GM23338 (cell line): Measurements from ENCODE around the gene FMO1. TPM values are rescaled to one million over a fixed set of nuclear protein-coding genes. Genes with fewer than 3 reads are reported as not detected.

Experiments used
- ATAC-seq: fragments of 200-7000 bp; cut with Tn5 transposase; 3 replicates; pipeline ENCODE4 v1.9.1; 2020
- DNase-seq: peaks from one replicate; pipeline ENCODE4 v3.0.0-alpha.2; 2015; ENCODE audit warnings: low spot score
- H2AFZ ChIP-seq: fragments of 200-600 bp; sonication (generic); 2 replicates; pipeline ENCODE4 v1.8.0; 2016; ENCODE audit warnings: antibody characterized with exemption, mild to moderate bottlenecking, moderate library complexity
- H3F3A ChIP-seq: fragments of 200-600 bp; sonication (generic); replicated peaks from 2 replicates; pipeline ENCODE4 v1.8.0; 2017; ENCODE audit warnings: antibody characterized with exemption, mixed run types, low read depth
- H3K27ac ChIP-seq: fragments of 200-600 bp; sonication (generic); 2 replicates; pipeline ENCODE4 v1.6.1; 2016; ENCODE audit warnings: low read depth
- H3K27me3 ChIP-seq: fragments of 200-600 bp; sonication (generic); 2 replicates; pipeline ENCODE4 v1.8.0; 2016; ENCODE audit warnings: mild to moderate bottlenecking, mixed run types, moderate library complexity; ENCODE audit not compliant: insufficient read depth
- H3K36me3 ChIP-seq: fragments of 200-600 bp; sonication (generic); 2 replicates; pipeline ENCODE4 v1.8.0; 2016; ENCODE audit warnings: mild to moderate bottlenecking; ENCODE audit not compliant: insufficient read depth
- H3K4me1 ChIP-seq: fragments of 200-600 bp; sonication (generic); 2 replicates; pipeline ENCODE4 v1.8.0; 2016; ENCODE audit warnings: mild to moderate bottlenecking, moderate library complexity; ENCODE audit not compliant: insufficient read depth
- H3K4me2 ChIP-seq: fragments of 200-600 bp; sonication (generic); 2 replicates; pipeline ENCODE4 v1.7.1; 2017; ENCODE audit warnings: mixed run types
- H3K4me3 ChIP-seq: fragments of 200-600 bp; sonication (generic); 2 replicates; pipeline ENCODE4 v1.6.1; 2016; ENCODE audit warnings: mixed run types
- H3K79me2 ChIP-seq: fragments of 200-600 bp; sonication (generic); replicated peaks from 2 replicates; pipeline ENCODE4 v1.8.0; 2017; ENCODE audit warnings: mild to moderate bottlenecking; ENCODE audit not compliant: insufficient read depth
- H3K9me2 ChIP-seq: fragments of 200-600 bp; sonication (generic); 2 replicates; pipeline ENCODE4 v1.8.0; 2017; ENCODE audit not compliant: insufficient read depth
- H4K20me1 ChIP-seq: fragments of 200-600 bp; sonication (generic); replicated peaks from 2 replicates; pipeline ENCODE4 v1.8.0; 2017; ENCODE audit warnings: mild to moderate bottlenecking; ENCODE audit not compliant: insufficient read depth
- H3K27ac Mint-ChIP-seq: 2 replicates; pipeline ENCODE4 v1.8.0; 2020; ENCODE audit warnings: inconsistent platforms, mild to moderate bottlenecking, moderate library complexity, mixed read lengths
- H3K27me3 Mint-ChIP-seq: 3 replicates; pipeline ENCODE4 v1.8.0; 2022; ENCODE audit warnings: low read depth, mild to moderate bottlenecking, moderate library complexity, mixed read lengths, inconsistent platforms; ENCODE audit not compliant: insufficient read depth, poor library complexity
- H3K36me3 Mint-ChIP-seq: 3 replicates; pipeline ENCODE4 v1.8.0; 2021; ENCODE audit warnings: low read depth, mild to moderate bottlenecking, inconsistent platforms, moderate library complexity, mixed read lengths
- H3K4me1 Mint-ChIP-seq: 3 replicates; pipeline ENCODE4 v1.8.0; 2020; ENCODE audit warnings: mild to moderate bottlenecking, inconsistent platforms, mixed read lengths
- H3K4me3 Mint-ChIP-seq: 3 replicates; pipeline ENCODE4 v1.8.0; 2021; ENCODE audit warnings: moderate library complexity, mild to moderate bottlenecking, inconsistent platforms, mixed read lengths
- H3K9me3 Mint-ChIP-seq: 3 replicates; pipeline ENCODE4 v1.8.0; 2020; ENCODE audit warnings: moderate library complexity, mild to moderate bottlenecking, inconsistent platforms, mixed read lengths
- CREB1 ChIP-seq: fragments of 250-450 bp; sonication (Bioruptor Pico); IDR thresholded peaks from 2 replicates; pipeline ENCODE4 v1.5.0; 2020; ENCODE audit warnings: low read depth, mild to moderate bottlenecking, moderate library complexity
- EZH2 ChIP-seq: fragments of 200-600 bp; sonication (generic); IDR thresholded peaks from one replicate; pipeline ENCODE4 v1.8.0; 2017; ENCODE audit warnings: antibody characterized with exemption, mild to moderate bottlenecking, low read depth; ENCODE audit not compliant: unreplicated experiment
- EZH2phosphoT487 ChIP-seq: fragments of 200-600 bp; sonication (generic); IDR thresholded peaks from one replicate; pipeline ENCODE4 v1.8.1; 2018; ENCODE audit warnings: antibody characterized with exemption; ENCODE audit not compliant: unreplicated experiment
- JUNB ChIP-seq: IDR thresholded peaks from one replicate; pipeline ENCODE4 v1.6.1; 2016; ENCODE audit warnings: antibody characterized with exemption; ENCODE audit not compliant: unreplicated experiment
- NANOG ChIP-seq: IDR thresholded peaks from 2 replicates; pipeline ENCODE4 v1.6.1; 2016; ENCODE audit warnings: antibody characterized with exemption, borderline replicate concordance
- POLR2AphosphoS5 ChIP-seq: IDR thresholded peaks from 2 replicates; pipeline ENCODE4 v1.6.1; 2016; ENCODE audit warnings: antibody characterized with exemption, low read depth
- STAT1 ChIP-seq: IDR thresholded peaks from one replicate; pipeline ENCODE4 v1.6.1; 2016; ENCODE audit warnings: antibody characterized with exemption; ENCODE audit not compliant: unreplicated experiment
- ZNF114 ChIP-seq: fragments of 250-450 bp; sonication (Bioruptor Pico); IDR thresholded peaks from 2 replicates; pipeline ENCODE4 v1.5.0; 2020; ENCODE audit warnings: mild to moderate bottlenecking, moderate library complexity
- polyA plus RNA-seq: library from polyadenylated mRNA; unstranded; fragments of >200 nt; fragmentation: Nextera tagmentation; extraction: Ambion mirVana; gene quantifications from 2 replicates; pipeline ENCODE4 v1.2.1, GENCODE V29; 2016
- total RNA-seq: library from RNA; depleted of rRNA; stranded (reverse); fragments of >200 nt; shearing (Covaris generic); gene quantifications from 2 replicates; pipeline ENCODE4 v1.2.3, GENCODE V29; 2014
- TF ChIP-seq, protein P1 (sequence below): fragments of 250-450 bp; sonication (Bioruptor Pico); IDR thresholded peaks from 2 replicates; pipeline ENCODE4 v1.5.0; 2020; ENCODE audit warnings: mild to moderate bottlenecking, moderate library complexity
- TF ChIP-seq, protein P2 (sequence below): IDR thresholded peaks from one replicate; pipeline ENCODE4 v1.6.1; 2018; ENCODE audit warnings: antibody characterized with exemption; ENCODE audit not compliant: unreplicated experiment
- TF ChIP-seq, protein P3 (sequence below): IDR thresholded peaks from 2 replicates; pipeline ENCODE4 v1.6.1; 2016; ENCODE audit warnings: antibody characterized with exemption
- TF ChIP-seq, protein P4 (sequence below), 2 experiments: fragments of 200-600 bp in 1 of 2; sonication (generic) in 1 of 2; conservative IDR thresholded peaks; 2 replicates each; pipeline versions ENCODE4 v1.5.1 to v1.6.1; 2016 to 2017; ENCODE audit warnings: antibody characterized with exemption in 2 of 2, low read depth in 2 of 2, mild to moderate bottlenecking in 2 of 2, moderate library complexity in 1 of 2

Gene FMO1
- total and polyA plus RNA-seq, 2 experiments from 2014 or later, result 0.19 TPM; not detected in 1

DNA sequence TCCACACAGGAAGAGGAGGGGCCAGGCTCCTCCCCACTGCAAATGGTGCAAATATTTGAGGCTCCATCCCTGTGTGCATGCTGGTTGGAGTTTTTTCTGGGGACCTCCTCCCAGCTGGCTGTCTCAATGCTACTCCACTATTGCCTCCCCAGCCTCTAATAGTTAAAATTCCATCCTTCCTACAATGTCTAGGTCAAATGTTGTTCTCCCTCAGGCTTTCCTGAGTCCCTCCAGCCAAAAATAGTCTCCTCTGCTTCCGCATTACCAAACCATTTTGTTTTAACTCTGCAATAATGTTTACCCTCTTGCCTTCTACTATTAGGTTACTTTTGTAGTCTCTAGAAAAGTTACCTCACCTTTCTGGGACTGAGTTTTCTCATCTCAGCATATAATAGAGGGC, 29.6 kb upstream of the FMO1 start (continued):
- TF ChIP-seq, protein P1, sequence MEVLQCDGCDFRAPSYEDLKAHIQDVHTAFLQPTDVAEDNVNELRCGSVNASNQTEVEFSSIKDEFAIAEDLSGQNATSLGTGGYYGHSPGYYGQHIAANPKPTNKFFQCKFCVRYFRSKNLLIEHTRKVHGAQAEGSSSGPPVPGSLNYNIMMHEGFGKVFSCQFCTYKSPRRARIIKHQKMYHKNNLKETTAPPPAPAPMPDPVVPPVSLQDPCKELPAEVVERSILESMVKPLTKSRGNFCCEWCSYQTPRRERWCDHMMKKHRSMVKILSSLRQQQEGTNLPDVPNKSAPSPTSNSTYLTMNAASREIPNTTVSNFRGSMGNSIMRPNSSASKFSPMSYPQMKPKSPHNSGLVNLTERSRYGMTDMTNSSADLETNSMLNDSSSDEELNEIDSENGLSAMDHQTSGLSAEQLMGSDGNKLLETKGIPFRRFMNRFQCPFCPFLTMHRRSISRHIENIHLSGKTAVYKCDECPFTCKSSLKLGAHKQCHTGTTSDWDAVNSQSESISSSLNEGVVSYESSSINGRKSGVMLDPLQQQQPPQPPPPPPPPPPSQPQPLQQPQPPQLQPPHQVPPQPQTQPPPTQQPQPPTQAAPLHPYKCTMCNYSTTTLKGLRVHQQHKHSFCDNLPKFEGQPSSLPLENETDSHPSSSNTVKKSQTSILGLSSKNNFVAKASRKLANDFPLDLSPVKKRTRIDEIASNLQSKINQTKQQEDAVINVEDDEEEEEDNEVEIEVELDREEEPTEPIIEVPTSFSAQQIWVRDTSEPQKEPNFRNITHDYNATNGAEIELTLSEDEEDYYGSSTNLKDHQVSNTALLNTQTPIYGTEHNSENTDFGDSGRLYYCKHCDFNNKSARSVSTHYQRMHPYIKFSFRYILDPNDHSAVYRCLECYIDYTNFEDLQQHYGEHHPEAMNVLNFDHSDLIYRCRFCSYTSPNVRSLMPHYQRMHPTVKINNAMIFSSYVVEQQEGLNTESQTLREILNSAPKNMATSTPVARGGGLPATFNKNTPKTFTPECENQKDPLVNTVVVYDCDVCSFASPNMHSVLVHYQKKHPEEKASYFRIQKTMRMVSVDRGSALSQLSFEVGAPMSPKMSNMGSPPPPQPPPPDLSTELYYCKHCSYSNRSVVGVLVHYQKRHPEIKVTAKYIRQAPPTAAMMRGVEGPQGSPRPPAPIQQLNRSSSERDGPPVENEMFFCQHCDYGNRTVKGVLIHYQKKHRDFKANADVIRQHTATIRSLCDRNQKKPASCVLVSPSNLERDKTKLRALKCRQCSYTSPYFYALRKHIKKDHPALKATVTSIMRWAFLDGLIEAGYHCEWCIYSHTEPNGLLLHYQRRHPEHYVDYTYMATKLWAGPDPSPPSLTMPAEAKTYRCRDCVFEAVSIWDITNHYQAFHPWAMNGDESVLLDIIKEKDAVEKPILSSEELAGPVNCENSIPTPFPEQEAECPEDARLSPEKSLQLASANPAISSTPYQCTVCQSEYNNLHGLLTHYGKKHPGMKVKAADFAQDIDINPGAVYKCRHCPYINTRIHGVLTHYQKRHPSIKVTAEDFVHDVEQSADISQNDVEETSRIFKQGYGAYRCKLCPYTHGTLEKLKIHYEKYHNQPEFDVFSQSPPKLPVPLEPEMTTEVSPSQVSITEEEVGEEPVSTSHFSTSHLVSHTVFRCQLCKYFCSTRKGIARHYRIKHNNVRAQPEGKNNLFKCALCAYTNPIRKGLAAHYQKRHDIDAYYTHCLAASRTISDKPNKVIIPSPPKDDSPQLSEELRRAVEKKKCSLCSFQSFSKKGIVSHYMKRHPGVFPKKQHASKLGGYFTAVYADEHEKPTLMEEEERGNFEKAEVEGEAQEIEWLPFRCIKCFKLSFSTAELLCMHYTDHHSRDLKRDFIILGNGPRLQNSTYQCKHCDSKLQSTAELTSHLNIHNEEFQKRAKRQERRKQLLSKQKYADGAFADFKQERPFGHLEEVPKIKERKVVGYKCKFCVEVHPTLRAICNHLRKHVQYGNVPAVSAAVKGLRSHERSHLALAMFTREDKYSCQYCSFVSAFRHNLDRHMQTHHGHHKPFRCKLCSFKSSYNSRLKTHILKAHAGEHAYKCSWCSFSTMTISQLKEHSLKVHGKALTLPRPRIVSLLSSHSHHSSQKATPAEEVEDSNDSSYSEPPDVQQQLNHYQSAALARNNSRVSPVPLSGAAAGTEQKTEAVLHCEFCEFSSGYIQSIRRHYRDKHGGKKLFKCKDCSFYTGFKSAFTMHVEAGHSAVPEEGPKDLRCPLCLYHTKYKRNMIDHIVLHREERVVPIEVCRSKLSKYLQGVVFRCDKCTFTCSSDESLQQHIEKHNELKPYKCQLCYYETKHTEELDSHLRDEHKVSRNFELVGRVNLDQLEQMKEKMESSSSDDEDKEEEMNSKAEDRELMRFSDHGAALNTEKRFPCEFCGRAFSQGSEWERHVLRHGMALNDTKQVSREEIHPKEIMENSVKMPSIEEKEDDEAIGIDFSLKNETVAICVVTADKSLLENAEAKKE (CRISPR knock-in tag), result no peak
- TF ChIP-seq, protein P2, sequence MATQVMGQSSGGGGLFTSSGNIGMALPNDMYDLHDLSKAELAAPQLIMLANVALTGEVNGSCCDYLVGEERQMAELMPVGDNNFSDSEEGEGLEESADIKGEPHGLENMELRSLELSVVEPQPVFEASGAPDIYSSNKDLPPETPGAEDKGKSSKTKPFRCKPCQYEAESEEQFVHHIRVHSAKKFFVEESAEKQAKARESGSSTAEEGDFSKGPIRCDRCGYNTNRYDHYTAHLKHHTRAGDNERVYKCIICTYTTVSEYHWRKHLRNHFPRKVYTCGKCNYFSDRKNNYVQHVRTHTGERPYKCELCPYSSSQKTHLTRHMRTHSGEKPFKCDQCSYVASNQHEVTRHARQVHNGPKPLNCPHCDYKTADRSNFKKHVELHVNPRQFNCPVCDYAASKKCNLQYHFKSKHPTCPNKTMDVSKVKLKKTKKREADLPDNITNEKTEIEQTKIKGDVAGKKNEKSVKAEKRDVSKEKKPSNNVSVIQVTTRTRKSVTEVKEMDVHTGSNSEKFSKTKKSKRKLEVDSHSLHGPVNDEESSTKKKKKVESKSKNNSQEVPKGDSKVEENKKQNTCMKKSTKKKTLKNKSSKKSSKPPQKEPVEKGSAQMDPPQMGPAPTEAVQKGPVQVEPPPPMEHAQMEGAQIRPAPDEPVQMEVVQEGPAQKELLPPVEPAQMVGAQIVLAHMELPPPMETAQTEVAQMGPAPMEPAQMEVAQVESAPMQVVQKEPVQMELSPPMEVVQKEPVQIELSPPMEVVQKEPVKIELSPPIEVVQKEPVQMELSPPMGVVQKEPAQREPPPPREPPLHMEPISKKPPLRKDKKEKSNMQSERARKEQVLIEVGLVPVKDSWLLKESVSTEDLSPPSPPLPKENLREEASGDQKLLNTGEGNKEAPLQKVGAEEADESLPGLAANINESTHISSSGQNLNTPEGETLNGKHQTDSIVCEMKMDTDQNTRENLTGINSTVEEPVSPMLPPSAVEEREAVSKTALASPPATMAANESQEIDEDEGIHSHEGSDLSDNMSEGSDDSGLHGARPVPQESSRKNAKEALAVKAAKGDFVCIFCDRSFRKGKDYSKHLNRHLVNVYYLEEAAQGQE, result no peak

DNA sequence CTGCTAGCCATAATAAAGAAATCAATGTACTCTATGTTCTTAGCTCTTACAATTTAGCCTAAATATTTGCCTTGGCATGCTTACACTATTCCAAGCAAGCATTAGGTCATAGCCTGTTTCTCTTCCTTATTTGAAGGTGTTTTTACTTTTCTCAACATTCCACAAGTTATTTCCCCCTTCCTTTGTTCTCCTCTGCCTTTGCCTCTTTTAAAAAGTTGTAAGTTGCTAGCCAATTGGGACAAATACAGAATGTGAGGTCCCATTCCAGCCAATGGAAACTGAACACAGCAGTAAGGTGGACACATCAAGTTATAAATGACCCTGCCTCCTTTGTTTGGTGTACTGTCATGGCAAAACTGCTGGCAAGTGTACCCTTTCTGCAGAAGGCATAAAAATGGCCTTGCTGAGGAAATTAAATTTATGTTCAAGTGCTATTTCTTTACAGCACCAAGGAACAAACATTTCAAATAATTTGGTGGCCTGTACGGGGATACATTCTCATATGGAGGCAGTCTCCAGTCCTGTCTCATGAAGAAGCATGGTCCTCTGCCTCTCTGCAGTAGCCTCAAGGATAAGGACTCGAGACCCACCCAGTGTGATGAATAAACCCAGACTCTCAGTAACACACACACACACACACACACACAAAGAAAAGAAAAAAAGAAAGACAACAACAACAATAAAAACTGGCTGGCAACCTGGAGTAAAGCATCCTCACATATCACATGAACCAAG, 28.8 kb upstream of the FMO1 start:
- H3K36me3 ChIP-seq, result no peaks in the 10 kb centered on the region
- H3K36me3 Mint-ChIP-seq, result peaks cover 19% of the 10 kb centered on the region; the same call in 2 of the 3 replicates
- no peaks in the 10 kb centered on the region for H3K79me2 ChIP-seq
- H3K27ac Mint-ChIP-seq, result peak overlapping the region; percentile 95
- DNase-seq (peak; percentile 30), ATAC-seq (peak; percentile 42)
- peaks cover 45% of the 10 kb centered on the region for H3K4me1 ChIP-seq
- no peak overlapping the region for H2AFZ ChIP-seq
- no peaks in the 10 kb centered on the region for H3K27me3 ChIP-seq
- peak overlapping the region; percentile 22 for H3K4me2 ChIP-seq
- H3K9me3 Mint-ChIP-seq, result peaks cover 23% of the 10 kb centered on the region
- H3K9me2 ChIP-seq, result no peaks in the 10 kb centered on the region
- H3F3A ChIP-seq, result no peaks in the 10 kb centered on the region
- no peaks in the 10 kb centered on the region for H4K20me1 ChIP-seq
- H3K27ac ChIP-seq, result peak overlapping the region; percentile 98
- H3K4me3 ChIP-seq, result peak overlapping the region; percentile 44; the same call in 1 of the 2 replicates
- peaks cover 2% of the 10 kb centered on the region for H3K27me3 Mint-ChIP-seq
- H3K4me3 Mint-ChIP-seq, result peak overlapping the region; percentile 72
- peaks cover 53% of the 10 kb centered on the region for H3K4me1 Mint-ChIP-seq
- no peak for TF ChIP-seq NANOG
- TF ChIP-seq ZNF114 (CRISPR knock-in tag), result no peak
- TF ChIP-seq POLR2AphosphoS5, result no peak
- TF ChIP-seq, protein P3, sequence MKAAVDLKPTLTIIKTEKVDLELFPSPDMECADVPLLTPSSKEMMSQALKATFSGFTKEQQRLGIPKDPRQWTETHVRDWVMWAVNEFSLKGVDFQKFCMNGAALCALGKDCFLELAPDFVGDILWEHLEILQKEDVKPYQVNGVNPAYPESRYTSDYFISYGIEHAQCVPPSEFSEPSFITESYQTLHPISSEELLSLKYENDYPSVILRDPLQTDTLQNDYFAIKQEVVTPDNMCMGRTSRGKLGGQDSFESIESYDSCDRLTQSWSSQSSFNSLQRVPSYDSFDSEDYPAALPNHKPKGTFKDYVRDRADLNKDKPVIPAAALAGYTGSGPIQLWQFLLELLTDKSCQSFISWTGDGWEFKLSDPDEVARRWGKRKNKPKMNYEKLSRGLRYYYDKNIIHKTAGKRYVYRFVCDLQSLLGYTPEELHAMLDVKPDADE, result no peak
- no peak for TF ChIP-seq JUNB
- TF ChIP-seq EZH2phosphoT487, result no peak
- no peak for TF ChIP-seq EZH2
- no peak for TF ChIP-seq STAT1
- TF ChIP-seq, protein P4, sequence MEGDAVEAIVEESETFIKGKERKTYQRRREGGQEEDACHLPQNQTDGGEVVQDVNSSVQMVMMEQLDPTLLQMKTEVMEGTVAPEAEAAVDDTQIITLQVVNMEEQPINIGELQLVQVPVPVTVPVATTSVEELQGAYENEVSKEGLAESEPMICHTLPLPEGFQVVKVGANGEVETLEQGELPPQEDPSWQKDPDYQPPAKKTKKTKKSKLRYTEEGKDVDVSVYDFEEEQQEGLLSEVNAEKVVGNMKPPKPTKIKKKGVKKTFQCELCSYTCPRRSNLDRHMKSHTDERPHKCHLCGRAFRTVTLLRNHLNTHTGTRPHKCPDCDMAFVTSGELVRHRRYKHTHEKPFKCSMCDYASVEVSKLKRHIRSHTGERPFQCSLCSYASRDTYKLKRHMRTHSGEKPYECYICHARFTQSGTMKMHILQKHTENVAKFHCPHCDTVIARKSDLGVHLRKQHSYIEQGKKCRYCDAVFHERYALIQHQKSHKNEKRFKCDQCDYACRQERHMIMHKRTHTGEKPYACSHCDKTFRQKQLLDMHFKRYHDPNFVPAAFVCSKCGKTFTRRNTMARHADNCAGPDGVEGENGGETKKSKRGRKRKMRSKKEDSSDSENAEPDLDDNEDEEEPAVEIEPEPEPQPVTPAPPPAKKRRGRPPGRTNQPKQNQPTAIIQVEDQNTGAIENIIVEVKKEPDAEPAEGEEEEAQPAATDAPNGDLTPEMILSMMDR (conservative IDR thresholded peaks at IDR 0.05; ENCODE audit: low read depth in 2 of 2), result no peak
- no peak for TF ChIP-seq CREB1 (CRISPR knock-in tag)
